ENCODE results near the gene MAN1A1. TPM values are rescaled to one million over a fixed set of nuclear protein-coding genes. Genes with fewer than 3 reads are reported as not detected.

Gene MAN1A1
- polyA plus RNA-seq, 1 donor from 2014 or later: 4.6 TPM

- no peak overlapping the region for H3K27ac ChIP-seq (ENCODE audit: low read length)
- H3K27me3 ChIP-seq (ENCODE audit: insufficient read depth, low read depth, low read length): no peaks in the 10 kb centered on the region
- no peaks in the 10 kb centered on the region for H3K9me3 ChIP-seq (ENCODE audit: low read length)
- no peaks in the 10 kb centered on the region for H3K79me2 ChIP-seq (replicated peaks; ENCODE audit: insufficient read depth, low read length)
- H3K4me2 ChIP-seq (ENCODE audit: low read length): no peak overlapping the region
- H4K20me1 ChIP-seq (ENCODE audit: insufficient read depth): no peaks in the 10 kb centered on the region
- H3K4me3 ChIP-seq (ENCODE audit: low read length): no peak overlapping the region
- H2AFZ ChIP-seq (ENCODE audit: low read depth, low read length): no peak overlapping the region
- H3F3A ChIP-seq (ENCODE audit: insufficient read depth, low read length, poor library complexity, severe bottlenecking): no peaks in the 10 kb centered on the region
- H3K36me3 ChIP-seq (ENCODE audit: insufficient read depth, low read length): no peaks in the 10 kb centered on the region
- TF ChIP-seq REST (IDR thresholded peaks at IDR 0.05; ENCODE audit: borderline replicate concordance) (no peak), EZH2 (IDR thresholded peaks at IDR 0.05; ENCODE audit: borderline replicate concordance, insufficient read depth, low read length, poor library complexity, severe bottlenecking) (no peak), EP300 (conservative IDR thresholded peaks at IDR 0.05; ENCODE audit: poor library complexity, severe bottlenecking) (no peak), SMC3 (conservative IDR thresholded peaks at IDR 0.05; ENCODE audit: poor library complexity) (no peak), CTCF (IDR thresholded peaks at IDR 0.05; ENCODE audit: poor library complexity, severe bottlenecking) (no peak), RAD21 (conservative IDR thresholded peaks at IDR 0.05) (no peak), POLR2AphosphoS5 (IDR thresholded peaks at IDR 0.05) (no peak), MXI1 (conservative IDR thresholded peaks at IDR 0.05; ENCODE audit: poor library complexity, severe bottlenecking) (no peak), TAF1 (IDR thresholded peaks at IDR 0.05; ENCODE audit: low read depth) (no peak)
- H3K9ac ChIP-seq (ENCODE audit: low read length): no peak overlapping the region
- no peaks in the 10 kb centered on the region for H3K9me2 ChIP-seq (ENCODE audit: insufficient read depth, low read length)
Observed at GRCh38 chr6:119132261-119132981, 217.1 kb downstream of the MAN1A1 start.

- no peaks in the 10 kb centered on the region for H4K20me1 ChIP-seq (ENCODE audit: insufficient read depth)
- H3K79me2 ChIP-seq (replicated peaks; ENCODE audit: insufficient read depth, low read length): no peaks in the 10 kb centered on the region
- no peak for TF ChIP-seq SMC3 (conservative IDR thresholded peaks at IDR 0.05; ENCODE audit: poor library complexity)
- no peak for TF ChIP-seq TAF1 (IDR thresholded peaks at IDR 0.05; ENCODE audit: low read depth)
- TF ChIP-seq CTCF (IDR thresholded peaks at IDR 0.05; ENCODE audit: poor library complexity, severe bottlenecking): no peak
- no peak for TF ChIP-seq RAD21 (conservative IDR thresholded peaks at IDR 0.05)
- TF ChIP-seq POLR2AphosphoS5 (IDR thresholded peaks at IDR 0.05): no peak
- no peak for TF ChIP-seq EZH2 (IDR thresholded peaks at IDR 0.05; ENCODE audit: borderline replicate concordance, insufficient read depth, low read length, poor library complexity, severe bottlenecking)
- H3K9me2 ChIP-seq (ENCODE audit: insufficient read depth, low read length): no peaks in the 10 kb centered on the region
- no peak overlapping the region for H2AFZ ChIP-seq (ENCODE audit: low read depth, low read length)
- H3K4me3 ChIP-seq (ENCODE audit: low read length): no peak overlapping the region
- no peaks in the 10 kb centered on the region for H3F3A ChIP-seq (ENCODE audit: insufficient read depth, low read length, poor library complexity, severe bottlenecking)
- no peaks in the 10 kb centered on the region for H3K9me3 ChIP-seq (ENCODE audit: low read length)
- H3K9ac ChIP-seq (ENCODE audit: low read length): no peak overlapping the region
- H3K4me2 ChIP-seq (ENCODE audit: low read length): no peak overlapping the region
- H3K27ac ChIP-seq (ENCODE audit: low read length): no peak overlapping the region
- H3K36me3 ChIP-seq (ENCODE audit: insufficient read depth, low read length): no peaks in the 10 kb centered on the region
- H3K27me3 ChIP-seq (ENCODE audit: insufficient read depth, low read depth, low read length): no peaks in the 10 kb centered on the region
Observed at GRCh38 chr6:119129968-119130484, 219.5 kb downstream of the MAN1A1 start.

All from neural cell (in vitro differentiated cells).